Spleen (tissue), 7 donors: ENCODE results near the gene COMMD9.

Source experiments
- CTCF ChIP-seq, 11 experiments: fragments of 200-600 bp in 7 of 11; fragments of 450-650 bp in 4 of 11; sonication (generic) in 4 of 11; IDR thresholded peaks in 8 of 11; conservative IDR thresholded peaks in 3 of 11; 1 replicate in 7 of 11; 2 replicates in 4 of 11; pipeline versions ENCODE4 v1.4.0 to v1.8.0; 2016 to 2021; ENCODE audit warnings: antibody characterized with exemption in 11 of 11, inconsistent platforms in 4 of 11, mild to moderate bottlenecking in 1 of 11
- POLR2A ChIP-seq, 3 donors: fragments of 450-650 bp; IDR thresholded peaks; one replicate each; pipeline ENCODE4 v1.5.1; 2017; ENCODE audit warnings: antibody characterized with exemption in 3 of 3, mild to moderate bottlenecking in 1 of 3
- donor health status: DM: no; HTN: no; CAD: no; lungs with moderate emphysema.
- donor health status: DM: no; HTN: no; CAD: no.
- donor health status: DM: no; HTN: no; CAD: no.

GRCh38 chr11:36317992-36318391 is 28.8 kb upstream of the COMMD9 start:
- TF ChIP-seq CTCF (IDR thresholded peaks at IDR 0.05 in 8 of 11, conservative IDR thresholded peaks at IDR 0.05 in 3 of 11) (no peak), POLR2A (IDR thresholded peaks at IDR 0.05) (no peak)
